Kidney (tissue), 14 donors: ENCODE results near the gene UMOD. TPM values are rescaled to one million over a fixed set of nuclear protein-coding genes. Genes with fewer than 3 reads are reported as not detected.

ENCODE experiments used
- DNase-seq, 5 donors: peaks; one replicate each; pipeline ENCODE4 v3.0.0-alpha.2; 2013 to 2020
- FAIRE-seq: peaks from 2 replicates; lab custom pipeline; 2012; peaks lifted over from hg19 to GRCh38; lab: Jason Lieb, UNC
- H3K27ac ChIP-seq, 2 donors: one replicate each; pipeline ENCODE4 v1.7.0; 2013; ENCODE audit warnings: low read depth in 2 of 2, low read length in 2 of 2, inconsistent platforms in 1 of 2
- H3K27me3 ChIP-seq: one replicate; pipeline ENCODE4 v1.7.1; 2013; ENCODE audit warnings: low read length, inconsistent platforms; ENCODE audit not compliant: control insufficient read depth, insufficient read depth
- H3K36me3 ChIP-seq, 3 donors: one replicate each; pipeline versions ENCODE4 v1.7.0 to v1.7.1; 2013; ENCODE audit warnings: low read length in 3 of 3, control low read depth in 1 of 3, inconsistent platforms in 1 of 3; ENCODE audit not compliant: insufficient read depth in 3 of 3, control insufficient read depth in 2 of 3
- H3K4me1 ChIP-seq, 3 donors: one replicate each; pipeline versions ENCODE4 v1.7.0 to v1.7.1; 2013; ENCODE audit warnings: low read length in 3 of 3, inconsistent platforms in 1 of 3, low read depth in 1 of 3; ENCODE audit not compliant: control insufficient read depth in 2 of 3, insufficient read depth in 2 of 3
- H3K4me3 ChIP-seq, 3 donors: one replicate each; pipeline versions ENCODE4 v1.7.0 to v1.8.1; 2013; ENCODE audit warnings: low read length in 3 of 3, control low read depth in 1 of 3, inconsistent platforms in 1 of 3
- H3K9ac ChIP-seq, 3 donors: one replicate each; pipeline versions ENCODE4 v1.7.0 to v1.7.1; 2013; ENCODE audit warnings: low read length in 3 of 3, control low read depth in 1 of 3, inconsistent platforms in 1 of 3
- H3K9me3 ChIP-seq, 3 donors: one replicate each; pipeline versions ENCODE4 v1.7.0 to v1.7.1; 2013; ENCODE audit warnings: low read length in 3 of 3, control low read depth in 1 of 3, inconsistent platforms in 1 of 3; ENCODE audit not compliant: control insufficient read depth in 2 of 3, insufficient read depth in 1 of 3
- CTCF ChIP-seq: IDR thresholded peaks from 3 replicates; pipeline ENCODE4 v1.5.1; 2012; ENCODE audit warnings: mild to moderate bottlenecking, moderate library complexity, borderline replicate concordance; ENCODE audit not compliant: insufficient read depth; ENCODE audit errors: extremely low read depth
- intact Hi-C: fragments of 100-400 bp; cut with DNase I; formaldehyde crosslinking; loops from one replicate; pipeline ENCODE4 v1.11.1; 2022
- polyA plus RNA-seq: library from polyadenylated mRNA; stranded (reverse); fragments of 350-450 nt; fragmentation: Illumina TruSeq; extraction: RNeasy Lipid Tissue Mini Kit (QIAGEN cat#74804); gene quantifications from one replicate; pipeline ENCODE4 v1.2.3, GENCODE V29; 2014; ENCODE audit warnings: low read depth, low replicate concordance; ENCODE audit not compliant: insufficient read depth
- total RNA-seq: library from RNA; stranded (reverse); fragmentation: NEBNext Ultra II Directional; extraction: Animal tissue kit (Norgen Biotek cat#: 25700); gene quantifications from one replicate; pipeline ENCODE4 v1.2.1, GENCODE V29; 2021
- donor health status: control.
- donor health status: control.
- donor health status: control.
- donor health status: control.
- donor health status: control.
- donor health status: DM: yes; HTN: yes; CAD: no.
- donor health status: Normal renal cell carcinoma (clear cell type).

Gene UMOD
- total and polyA plus RNA-seq, 2 donors from 2014 or later: 65.7 to 4,168 TPM

GRCh38 chr16:20310421-20311395 is 41.8 kb downstream of the UMOD start:
- intact Hi-C loops: no loop called here
- H3K27ac ChIP-seq: no peak overlapping the region
- H3K4me3 ChIP-seq: no peak overlapping the region
- FAIRE-seq: no peak
- H3K9me3 ChIP-seq: no peaks in the 10 kb centered on the region
- TF ChIP-seq CTCF: no peak
- no peak overlapping the region for H3K9ac ChIP-seq
- H3K4me1 ChIP-seq: no peaks in the 10 kb centered on the region
- no peaks in the 10 kb centered on the region for H3K27me3 ChIP-seq
- no peaks in the 10 kb centered on the region for H3K36me3 ChIP-seq
- no peak for DNase-seq

GRCh38 chr16:20309786-20310185 is 42.7 kb downstream of the UMOD start:
- Histone ChIP-seq H3K4me3 (no peak overlapping the region), H3K9me3 (no peaks in the 10 kb centered on the region), H3K36me3 (no peaks in the 10 kb centered on the region), H3K27ac (no peak overlapping the region), H3K4me1 (no peaks in the 10 kb centered on the region), H3K27me3 (no peaks in the 10 kb centered on the region), H3K9ac (no peak overlapping the region)
- intact Hi-C loops: no loop called here
- DNase-seq (no peak), FAIRE-seq (no peak)
- no peak for TF ChIP-seq CTCF

- H3K9me3 ChIP-seq: no peaks in the 10 kb centered on the region
- no peak overlapping the region for H3K27ac ChIP-seq
- H3K27me3 ChIP-seq: no peaks in the 10 kb centered on the region
- H3K4me3 ChIP-seq: no peak overlapping the region
- H3K4me1 ChIP-seq: no peaks in the 10 kb centered on the region
- TF ChIP-seq CTCF: no peak
- no peak overlapping the region for H3K9ac ChIP-seq
- FAIRE-seq (no peak), DNase-seq (no peak)
- H3K36me3 ChIP-seq: no peaks in the 10 kb centered on the region
- intact Hi-C loops: no loop called here
These were observed 43.5 kb downstream of the UMOD start for GRCh38 chr16:20308801-20309590.
